B cell (primary cell): ENCODE results near the gene LMAN1L. TPM values are rescaled to one million over a fixed set of nuclear protein-coding genes. Genes with fewer than 3 reads are reported as not detected.

Experiments used
- ATAC-seq: fragments of 200-7000 bp; cut with Tn5 transposase; one replicate; pipeline ENCODE4 v1.10.0; 2021; ENCODE audit warnings: low read depth, mild to moderate bottlenecking, moderate number of reproducible peaks, moderate library complexity
- CTCF ChIA-PET: fragments of 350-600 bp; sonication (Branson Sonifier 250); formaldehyde crosslinking; loops from one replicate; lab custom pipeline; 2021; ENCODE audit warnings: antibody characterized with exemption, inconsistent platforms; lab: Charles Lee
- POLR2A ChIA-PET: fragments of 350-600 bp; sonication (Branson Sonifier 250); formaldehyde crosslinking; loops from one replicate; lab custom pipeline; 2021; ENCODE audit warnings: antibody characterized with exemption; lab: Charles Lee
- DNase-seq: peaks from one replicate; pipeline ENCODE4 v3.0.0; 2013
- H2AFZ ChIP-seq: 2 replicates; pipeline ENCODE4 v1.6.1; 2012; ENCODE audit warnings: mild to moderate bottlenecking, low read depth, low read length; ENCODE audit not compliant: insufficient read depth, poor library complexity, severe bottlenecking
- H3K27ac ChIP-seq, 2 donors: 1 replicate in 1 of 2; 2 replicates in 1 of 2; pipeline ENCODE4 v1.5.1; 2012 to 2013; ENCODE audit warnings: low read length in 2 of 2, mild to moderate bottlenecking in 2 of 2, moderate library complexity in 1 of 2
- H3K27me3 ChIP-seq, 4 experiments: fragments of 200-600 bp in 1 of 4; sonication (generic) in 1 of 4; replicated peaks in 1 of 4; 1 replicate in 2 of 4; 2 replicates in 2 of 4; pipeline versions ENCODE4 v1.6.1 to v1.7.0; 2013 to 2016; ENCODE audit warnings: low read length in 3 of 4, mild to moderate bottlenecking in 2 of 4, mixed read lengths in 1 of 4, moderate library complexity in 1 of 4; ENCODE audit not compliant: insufficient read depth in 4 of 4, control insufficient read depth in 3 of 4; ENCODE audit errors: control extremely low read depth in 1 of 4
- H3K36me3 ChIP-seq, 2 experiments: replicated peaks in 1 of 2; 1 replicate in 1 of 2; 2 replicates in 1 of 2; pipeline versions ENCODE4 v1.6.1 to v1.7.1; 2013; ENCODE audit warnings: low read length in 1 of 2; ENCODE audit not compliant: insufficient read depth in 2 of 2, control insufficient read depth in 1 of 2; ENCODE audit errors: control extremely low read depth in 1 of 2, extremely low read depth in 1 of 2
- H3K4me1 ChIP-seq, 2 donors: fragments of 200-600 bp in 1 of 2; sonication (generic) in 1 of 2; 1 replicate in 1 of 2; 2 replicates in 1 of 2; pipeline versions ENCODE4 v1.5.1 to v1.6.1; 2013 to 2017; ENCODE audit warnings: low read length in 2 of 2; ENCODE audit not compliant: control insufficient read depth in 2 of 2, insufficient read depth in 2 of 2
- H3K4me2 ChIP-seq: replicated peaks from 2 replicates; pipeline ENCODE3; 2012; ENCODE audit warnings: mild to moderate bottlenecking, low read depth, low read length; ENCODE audit not compliant: poor library complexity, severe bottlenecking
- H3K4me3 ChIP-seq, 5 experiments: fragments of 200-600 bp in 1 of 5; sonication (generic) in 1 of 5; 1 replicate in 3 of 5; 2 replicates in 2 of 5; pipeline versions ENCODE4 v1.5.1 to v1.7.0; 2011 to 2016; ENCODE audit warnings: low read length in 4 of 5, mild to moderate bottlenecking in 4 of 5, low read depth in 2 of 5, control low read depth in 1 of 5, moderate library complexity in 1 of 5; ENCODE audit not compliant: insufficient read depth in 1 of 5; ENCODE audit errors: control extremely low read depth in 1 of 5, extremely low read depth in 1 of 5
- H3K79me2 ChIP-seq: fragments of 200-600 bp; sonication (generic); one replicate; pipeline ENCODE4 v1.6.0; 2016; ENCODE audit warnings: low read length; ENCODE audit not compliant: control insufficient read depth, insufficient read depth
- H3K9ac ChIP-seq: fragments of 200-600 bp; sonication (generic); 2 replicates; pipeline ENCODE4 v1.6.1; 2017; ENCODE audit warnings: mild to moderate bottlenecking, low read length, moderate library complexity
- H3K9me3 ChIP-seq, 3 donors: one replicate each; pipeline versions ENCODE4 v1.6.1 to v1.7.1; 2013; ENCODE audit warnings: low read length in 2 of 3; ENCODE audit not compliant: control insufficient read depth in 2 of 3, insufficient read depth in 1 of 3; ENCODE audit errors: control extremely low read depth in 1 of 3
- H4K20me1 ChIP-seq: 2 replicates; pipeline ENCODE4 v1.6.0; 2012; ENCODE audit warnings: mild to moderate bottlenecking, low read length; ENCODE audit not compliant: insufficient read depth, control insufficient read depth, poor library complexity, severe bottlenecking
- H3K27ac Mint-ChIP-seq: one replicate; pipeline ENCODE4 v1.8.0; 2021; ENCODE audit warnings: mixed read lengths
- H3K27me3 Mint-ChIP-seq: one replicate; pipeline ENCODE4 v1.8.0; 2021; ENCODE audit warnings: mixed read lengths
- H3K4me1 Mint-ChIP-seq: one replicate; pipeline ENCODE4 v1.8.0; 2021; ENCODE audit warnings: mixed read lengths
- H3K4me3 Mint-ChIP-seq: one replicate; pipeline ENCODE4 v1.8.0; 2021; ENCODE audit warnings: mixed read lengths
- H3K9me3 Mint-ChIP-seq: one replicate; pipeline ENCODE4 v1.8.0; 2022; ENCODE audit warnings: mixed read lengths; ENCODE audit not compliant: insufficient read depth
- CTCF ChIP-seq: fragments of 200-600 bp; IDR thresholded peaks from one replicate; pipeline ENCODE4 v1.8.0; 2022; ENCODE audit warnings: antibody characterized with exemption, mild to moderate bottlenecking
- EZH2 ChIP-seq: IDR thresholded peaks from 2 replicates; pipeline ENCODE4 v1.6.1; 2012; ENCODE audit warnings: borderline replicate concordance, low read depth, mild to moderate bottlenecking, moderate library complexity, low read length; ENCODE audit not compliant: insufficient read depth, poor library complexity, severe bottlenecking
- WGBS: methylation state at CpG from one replicate; pipeline ENCODE4 v1.1.5; 2013; ENCODE audit warnings: missing lambda C conversion rate; ENCODE audit not compliant: insufficient coverage; 5-methylcytosine and 5-hydroxymethylcytosine counted together
- intact Hi-C: fragments of 100-400 bp; cut with micrococcal nuclease; formaldehyde crosslinking; loops from one replicate; pipeline ENCODE4 v1.10.0; 2022
- polyA plus RNA-seq: library from polyadenylated mRNA; depleted of rRNA; stranded (reverse); fragments of >200 nt; gene quantifications from 2 replicates; pipeline ENCODE4 v1.2.3, GENCODE V29; 2012
- total RNA-seq, 2 donors: library from RNA; stranded (reverse); fragments of 120-200 nt in 1 of 2; gene quantifications; 1 replicate in 1 of 2; 2 replicates in 1 of 2; pipeline versions ENCODE4 v1.2.3 to v1.2.4, GENCODE V29; 2013 to 2022

The LMAN1L gene
- total and polyA plus RNA-seq, 2 donors (not counting 1 experiment from before 2014, with no cell fraction given): 0.60 to 1.1 TPM

GRCh38 chr15:74815961-74816360 is 3.3 kb downstream of the LMAN1L start:
- TF ChIP-seq EZH2: no peak
- TF ChIP-seq CTCF: no peak
- H3K27ac Mint-ChIP-seq: no peak overlapping the region
- H3K9ac ChIP-seq: no peak overlapping the region
- H3K4me3 ChIP-seq: no peak overlapping the region
- ChIA-PET CTCF (interaction anchor here (0.6 to 1.6 kb wide), 5 partner anchors 15 to 134 kb away, joined by 4 to 5 read pairs (median 5); no protein-coding TSS in a partner anchor), POLR2A (no interaction called here)
- DNase-seq (no peak), ATAC-seq (no peak)
- intact Hi-C loops: no loop called here
- 94% methylated on average over 14 of the region's 15 CpGs for WGBS
- H3K36me3 ChIP-seq: no peaks in the 10 kb centered on the region
- H4K20me1 ChIP-seq: no peaks in the 10 kb centered on the region
- no peaks in the 10 kb centered on the region for H3K27me3 Mint-ChIP-seq
- H3K9me3 Mint-ChIP-seq: no peaks in the 10 kb centered on the region
- no peak overlapping the region for H2AFZ ChIP-seq
- H3K4me2 ChIP-seq: no peak overlapping the region
- H3K27me3 ChIP-seq: peaks cover 0 to 11% (median 2%) of the 10 kb centered on the region in 4 experiments
- peaks cover 32% of the 10 kb centered on the region for H3K4me1 Mint-ChIP-seq
- no peaks in the 10 kb centered on the region for H3K9me3 ChIP-seq
- no peak overlapping the region for H3K27ac ChIP-seq
- H3K4me1 ChIP-seq: peaks cover 25 to 41% of the 10 kb centered on the region in 2 donors
- peaks cover 17% of the 10 kb centered on the region for H3K79me2 ChIP-seq
- H3K4me3 Mint-ChIP-seq: no peak overlapping the region

GRCh38 chr15:74816624-74817369 is 4.2 kb downstream of the LMAN1L start:
- no peak for DNase-seq
- H3K27me3 Mint-ChIP-seq: no peaks in the 10 kb centered on the region
- CTCF ChIA-PET: interaction anchor here (1.0 to 1.3 kb wide), 4 partner anchors 17 to 134 kb away, joined by 3 to 5 read pairs (median 4); no protein-coding TSS in a partner anchor
- no peak overlapping the region for H3K4me3 Mint-ChIP-seq
- TF ChIP-seq CTCF: no peak
- no peak for TF ChIP-seq EZH2
- no peaks in the 10 kb centered on the region for H3K9me3 ChIP-seq
- no peaks in the 10 kb centered on the region for H4K20me1 ChIP-seq
- intact Hi-C loops: no loop called here
- peaks cover 21% of the 10 kb centered on the region for H3K79me2 ChIP-seq
- H3K4me1 ChIP-seq: peaks cover 33 to 49% of the 10 kb centered on the region in 2 donors
- peaks cover 0 to 11% (median 2%) of the 10 kb centered on the region in 4 experiments for H3K27me3 ChIP-seq
- no peak overlapping the region for H2AFZ ChIP-seq
- no peak for ATAC-seq
- no peaks in the 10 kb centered on the region for H3K9me3 Mint-ChIP-seq
- no peak overlapping the region for H3K4me2 ChIP-seq
- POLR2A ChIA-PET: no interaction called here
- H3K4me1 Mint-ChIP-seq: peaks cover 40% of the 10 kb centered on the region
- H3K27ac Mint-ChIP-seq: no peak overlapping the region
- no peak overlapping the region for H3K9ac ChIP-seq
- H3K27ac ChIP-seq: no peak overlapping the region
- 87% methylated on average over 10 of the region's 19 CpGs for WGBS
- H3K4me3 ChIP-seq: no peak overlapping the region
- H3K36me3 ChIP-seq: no peaks in the 10 kb centered on the region
